Endothelial cell of umbilical vein (primary cell): ENCODE measurements around the gene KL.

Source experiments
- CTCF ChIP-seq, 2 donors: IDR thresholded peaks; 1 replicate in 1 of 2; 2 replicates in 1 of 2; pipeline ENCODE4 v1.5.1; 2011; ENCODE audit warnings: low read length in 2 of 2, mild to moderate bottlenecking in 2 of 2, moderate library complexity in 2 of 2, control low read depth in 1 of 2, inconsistent platforms in 1 of 2, low read depth in 1 of 2; ENCODE audit not compliant: insufficient read depth in 1 of 2; ENCODE audit errors: extremely low read depth in 1 of 2
- EZH2 ChIP-seq: IDR thresholded peaks from 2 replicates; pipeline ENCODE4 v1.6.1; 2012; ENCODE audit warnings: borderline replicate concordance, low read depth, mild to moderate bottlenecking, moderate library complexity, low read length, inconsistent platforms; ENCODE audit not compliant: severe bottlenecking
- FOS ChIP-seq: IDR thresholded peaks from 2 replicates; pipeline ENCODE4 v1.6.1; 2011; ENCODE audit warnings: mild to moderate bottlenecking, low read length, moderate library complexity, borderline replicate concordance; ENCODE audit not compliant: insufficient read depth
- GATA2 ChIP-seq: IDR thresholded peaks from 2 replicates; pipeline ENCODE4 v1.7.0; 2011; ENCODE audit warnings: low read depth, mild to moderate bottlenecking, moderate library complexity, mixed read lengths, low read length; ENCODE audit not compliant: insufficient read length, insufficient read depth
- MAX ChIP-seq: IDR thresholded peaks from 2 replicates; pipeline ENCODE4 v1.6.1; 2011; ENCODE audit not compliant: insufficient read depth, insufficient read length
- MYC ChIP-seq: IDR thresholded peaks from one replicate; pipeline ENCODE4 v1.6.1; 2011; ENCODE audit warnings: mild to moderate bottlenecking, low read depth, low read length
- POLR2A ChIP-seq: IDR thresholded peaks from 2 replicates; pipeline ENCODE4 v1.6.1; 2012; ENCODE audit warnings: low read depth, mild to moderate bottlenecking, control low read depth, low read length
- POLR2AphosphoS5 ChIP-seq: IDR thresholded peaks from 2 replicates; pipeline ENCODE4 v1.6.1; 2012; ENCODE audit warnings: low read depth, mild to moderate bottlenecking, control low read depth, low read length, moderate library complexity; ENCODE audit not compliant: insufficient read depth

- TF ChIP-seq CTCF (IDR thresholded peaks at IDR 0.05; ENCODE audit: extremely low read depth in 1 of 2, insufficient read depth in 1 of 2, low read depth in 1 of 2, low read length in 2 of 2) (no peak), POLR2A (no peak), POLR2AphosphoS5 (no peak), GATA2 (no peak), EZH2 (no peak), FOS (no peak), MAX (no peak), MYC (no peak)
Measured at GRCh38 chr13:33090755-33091414, 74.7 kb downstream of the KL start.
